ENCODE measurements around the gene HEMGN. TPM values are rescaled to one million over a fixed set of nuclear protein-coding genes. Genes with fewer than 3 reads are reported as not detected.
A peak's percentile ranks its signal among the peaks of the same experiment; 100 is the strongest.

Gene HEMGN
- total RNA-seq, 1 donor: not detected

GRCh38 chr9:97933297-97933998 lies 4.5 kb downstream of the HEMGN start:
- no peak for DNase-seq (ENCODE audit: low read depth)
- TF ChIP-seq CTCF (IDR thresholded peaks at IDR 0.05; ENCODE audit: insufficient read depth, low read length): no peak
- H3K4me3 ChIP-seq (ENCODE audit: low read depth, low read length): no peak overlapping the region

- no peak for DNase-seq (ENCODE audit: low read depth)
- no peak overlapping the region for H3K4me3 ChIP-seq (ENCODE audit: low read depth, low read length)
- no peak for TF ChIP-seq CTCF (IDR thresholded peaks at IDR 0.05; ENCODE audit: insufficient read depth, low read length)
These were observed 7.0 kb downstream of the HEMGN start for GRCh38 chr9:97930972-97931371.

DNA sequence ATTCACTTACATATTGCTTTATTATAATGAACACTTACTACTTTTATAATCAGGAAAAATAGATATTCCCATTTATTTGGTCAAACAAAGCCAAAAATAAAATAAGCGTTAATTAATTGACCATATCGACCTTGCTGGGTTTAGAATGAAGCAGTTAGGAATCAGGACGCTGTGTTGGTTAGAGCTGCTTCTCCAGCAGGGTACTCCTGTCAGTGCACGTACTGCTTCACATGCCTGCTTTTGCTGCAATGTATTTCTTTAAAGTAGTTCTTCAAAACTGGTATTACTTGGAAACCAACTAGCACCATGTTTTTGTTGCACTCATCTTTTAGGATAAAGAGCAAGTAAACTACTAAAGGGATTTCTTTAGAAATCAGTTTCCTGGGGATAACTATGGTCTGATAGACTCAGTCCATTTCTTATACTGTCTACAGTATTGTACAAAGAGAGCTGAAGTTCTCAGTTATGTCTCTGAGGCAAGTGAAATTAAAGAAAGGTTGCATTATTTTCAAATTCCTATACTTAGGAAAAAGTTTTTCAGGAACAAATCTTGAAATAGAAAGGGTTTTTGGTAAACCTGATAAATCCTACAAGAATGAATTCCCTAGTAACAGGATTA lies 8.9 kb downstream of the HEMGN start:
- no peak for TF ChIP-seq CTCF (IDR thresholded peaks at IDR 0.05; ENCODE audit: insufficient read depth, low read length)
- H3K4me3 ChIP-seq (ENCODE audit: low read depth, low read length): no peak overlapping the region
- DNase-seq (ENCODE audit: low read depth): no peak

- H3K4me3 ChIP-seq (ENCODE audit: low read depth, low read length): no peak overlapping the region
- no peak for TF ChIP-seq CTCF (IDR thresholded peaks at IDR 0.05; ENCODE audit: insufficient read depth, low read length)
These were observed 12.3 kb downstream of the HEMGN start for GRCh38 chr9:97925497-97926334.

GRCh38 chr9:97924386-97924785 lies 13.6 kb downstream of the HEMGN start:
- no peak for DNase-seq (ENCODE audit: low read depth)
- TF ChIP-seq CTCF (IDR thresholded peaks at IDR 0.05; ENCODE audit: insufficient read depth, low read length): no peak
- H3K4me3 ChIP-seq (ENCODE audit: low read depth, low read length): no peak overlapping the region

More at GRCh38 chr9:97925497-97926334, 12.3 kb downstream of the HEMGN start:
- no peak for DNase-seq (ENCODE audit: low read depth)

- H3K4me3 ChIP-seq (ENCODE audit: low read depth, low read length): peak overlapping the region; percentile 46
- peak; percentile 69 for TF ChIP-seq CTCF (IDR thresholded peaks at IDR 0.05; ENCODE audit: insufficient read depth, low read length)
- peak; percentile 87 for DNase-seq (ENCODE audit: low read depth)
These were observed 14.4 kb downstream of the HEMGN start for GRCh38 chr9:97923529-97924108.
